Activated T-cell treated with anti-CD3 and anti-CD28 coated beads for 1 hour (primary cell): Measurements from ENCODE around the gene SNAPIN.

Experiments used
- DNase-seq: peaks from one replicate; pipeline ENCODE4 v3.0.0-alpha.2; 2020; ENCODE audit warnings: low read depth

The SNAPIN gene

GRCh38 chr1:153658400-153659174, at the start of gene SNAPIN:
TSS of gene SNAPIN (plus strand) at chr1:153658703. CDS start at chr1:153658744, 41 bp downstream.
- peak; percentile 79 for DNase-seq

- no peak for DNase-seq
Observed at GRCh38 chr1:153608742-153609584, 49.5 kb upstream of the SNAPIN start.

GRCh38 chr1:153609585-153609907, 49.0 kb upstream of the SNAPIN start:
- no peak for DNase-seq

- no peak for DNase-seq
Observed at GRCh38 chr1:153610334-153610733, 48.2 kb upstream of the SNAPIN start.

GRCh38 chr1:153610811-153611301, 47.6 kb upstream of the SNAPIN start:
- DNase-seq: no peak

- no peak for DNase-seq
Observed at GRCh38 chr1:153611356-153611755, 47.1 kb upstream of the SNAPIN start.

GRCh38 chr1:153612111-153612754, 46.3 kb upstream of the SNAPIN start:
- no peak for DNase-seq

- no peak for DNase-seq
Observed at GRCh38 chr1:153612755-153613331, 45.7 kb upstream of the SNAPIN start, which contains the start of gene S100A16. TSS of gene S100A16 (minus strand) at chr1:153613137. CDS start at chr1:153608151, 4,986 bp downstream.

GRCh38 chr1:153613406-153613805, 45.1 kb upstream of the SNAPIN start:
- DNase-seq: no peak

GRCh38 chr1:153614189-153614900, 44.2 kb upstream of the SNAPIN start:
- DNase-seq: no peak

- no peak for DNase-seq
Observed at GRCh38 chr1:153614906-153615305, 43.6 kb upstream of the SNAPIN start.

GRCh38 chr1:153615406-153615805, 43.1 kb upstream of the SNAPIN start:
- DNase-seq: no peak

GRCh38 chr1:153616144-153616916, 42.2 kb upstream of the SNAPIN start, which contains the start of gene S100A14:
TSS of gene S100A14 (minus strand) at chr1:153616325. CDS start at chr1:153615858, 467 bp downstream.
- DNase-seq: no peak

GRCh38 chr1:153616917-153617311, 41.6 kb upstream of the SNAPIN start:
- DNase-seq: no peak

GRCh38 chr1:153617663-153618062, 40.8 kb upstream of the SNAPIN start:
- no peak for DNase-seq

- no peak for DNase-seq
Observed at GRCh38 chr1:153619171-153619570, 39.3 kb upstream of the SNAPIN start.

- DNase-seq: no peak
Observed at GRCh38 chr1:153623101-153623500, 35.4 kb upstream of the SNAPIN start.

- DNase-seq: no peak
Observed at GRCh38 chr1:153624965-153625611, 33.4 kb upstream of the SNAPIN start.

- DNase-seq: no peak
Observed at GRCh38 chr1:153626477-153626903, 32.0 kb upstream of the SNAPIN start.
